Upper lobe of left lung (tissue), 4 donors: ENCODE data around the gene SLC25A40.

Source experiments
- CTCF ChIP-seq, 6 experiments: fragments of 450-650 bp in 4 of 6; fragments of 200-600 bp in 2 of 6; sonication (generic) in 2 of 6; IDR thresholded peaks; one replicate each; pipeline ENCODE4 v1.5.1; 2016 to 2019; ENCODE audit warnings: antibody characterized with exemption in 6 of 6
- POLR2A ChIP-seq, 4 donors: fragments of 450-650 bp; IDR thresholded peaks; one replicate each; pipeline ENCODE4 v1.5.1; 2016 to 2017; ENCODE audit warnings: antibody characterized with exemption in 4 of 4, mild to moderate bottlenecking in 2 of 4
- POLR2AphosphoS5 ChIP-seq, 2 donors: sonication (generic); formaldehyde crosslinking; IDR thresholded peaks; one replicate each; pipeline ENCODE4 v1.5.1; 2017; ENCODE audit warnings: antibody characterized with exemption in 2 of 2

DNA sequence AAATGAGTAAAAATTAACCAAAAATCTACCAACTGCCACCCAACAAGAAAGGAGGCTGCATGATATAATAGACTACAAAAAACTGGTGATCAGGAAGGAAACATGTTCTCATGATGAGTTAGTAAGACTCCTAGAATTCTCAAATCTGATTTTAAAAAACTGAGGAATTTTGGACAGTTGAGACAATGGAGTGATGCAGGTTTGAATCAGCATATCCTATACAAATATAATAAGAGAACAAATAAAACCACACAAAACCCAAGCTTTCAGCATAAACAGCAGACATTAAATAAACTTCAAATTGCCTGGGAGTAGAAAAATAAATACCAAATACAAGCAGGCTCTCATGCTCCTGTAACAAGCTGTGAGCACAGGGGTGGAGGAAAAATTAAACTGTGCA lies 57.8 kb downstream of the SLC25A40 start:
- TF ChIP-seq POLR2A (IDR thresholded peaks at IDR 0.05) = no peak
- no peak for TF ChIP-seq CTCF (IDR thresholded peaks at IDR 0.05)
- TF ChIP-seq POLR2AphosphoS5 (IDR thresholded peaks at IDR 0.05) = no peak
